ENCODE data around the gene IL4I1. TPM values are rescaled to one million over a fixed set of nuclear protein-coding genes. Genes with fewer than 3 reads are reported as not detected.

The IL4I1 gene
- total and polyA plus RNA-seq, 3 experiments from 2014 or later, result 13.1 to 39.1 (median 35.6) TPM

DNA sequence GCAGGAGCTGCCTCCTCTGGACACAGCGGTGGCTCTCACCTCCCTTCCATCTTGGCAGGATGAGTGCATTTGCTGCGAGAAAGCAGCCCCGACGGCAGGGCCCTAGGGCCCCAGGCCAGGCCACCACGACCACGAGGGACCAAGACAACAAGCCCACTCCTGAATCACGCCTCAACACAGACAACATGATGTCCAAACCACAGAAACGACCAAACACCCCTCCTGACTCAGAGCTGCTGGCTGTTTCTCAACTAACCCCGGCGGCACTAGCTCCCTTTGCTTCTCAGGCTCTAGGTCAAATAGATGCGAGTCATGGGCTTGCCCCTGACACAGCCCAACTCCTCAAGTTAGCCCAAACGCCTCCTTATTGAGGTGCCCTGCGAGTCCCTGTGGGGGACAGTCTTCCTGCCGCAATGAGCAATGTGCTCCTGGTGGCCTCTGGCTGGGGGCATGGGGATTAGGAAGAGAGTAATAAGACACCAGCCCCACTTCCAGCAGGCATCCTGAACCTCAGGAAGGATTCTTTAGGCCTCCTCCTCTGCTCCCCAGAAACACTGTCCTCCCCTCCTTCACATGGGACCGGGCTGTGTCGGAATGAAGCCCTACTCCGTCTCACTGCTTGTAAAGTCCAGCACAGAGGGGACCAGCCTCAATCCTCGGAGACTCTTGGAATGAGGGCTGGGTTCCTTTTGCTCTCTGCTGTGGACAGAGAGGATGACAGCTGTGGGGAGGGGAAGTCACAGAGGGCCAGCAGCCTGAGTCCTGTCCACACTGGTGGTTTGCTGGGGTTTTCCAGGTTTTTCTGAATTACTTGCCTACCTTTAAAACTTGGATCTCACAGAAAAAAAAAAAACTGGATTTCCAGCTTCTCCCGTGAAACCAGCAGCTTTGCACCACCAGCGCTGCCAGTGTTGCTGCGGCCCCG lies 25.4 kb upstream of the IL4I1 start:
- no peak for DNase-seq
- no peaks in the 10 kb centered on the region for H3K9me3 Mint-ChIP-seq
- Histone ChIP-seq H3K27ac (ENCODE audit: low read depth, low read length) (no peak overlapping the region), H3K27me3 (ENCODE audit: insufficient read depth, low read length, poor library complexity, severe bottlenecking) (no peaks in the 10 kb centered on the region), H3K9me3 (ENCODE audit: low read length) (no peaks in the 10 kb centered on the region), H3K4me3 (ENCODE audit: low read length) (no peak overlapping the region), H3K4me1 (ENCODE audit: insufficient read depth, low read length) (peaks cover 9% of the 10 kb centered on the region), H3K36me3 (ENCODE audit: insufficient read depth, low read length) (peaks cover 36% of the 10 kb centered on the region)
- CTCF ChIA-PET, result no interaction called here
- no peaks in the 10 kb centered on the region for H3K27me3 Mint-ChIP-seq
- H3K27ac Mint-ChIP-seq, result peak overlapping the region in 4 of 8 donors; percentile 35 to 78 (median 66)
- H3K4me3 Mint-ChIP-seq, result no peak overlapping the region
- H3K36me3 Mint-ChIP-seq, result peaks cover 0 to 78% (median 10%) of the 10 kb centered on the region in 3 donors
- peaks cover 25 to 64% (median 30%) of the 10 kb centered on the region in 3 donors for H3K4me1 Mint-ChIP-seq
- POLR2A ChIA-PET, result no interaction called here

DNA sequence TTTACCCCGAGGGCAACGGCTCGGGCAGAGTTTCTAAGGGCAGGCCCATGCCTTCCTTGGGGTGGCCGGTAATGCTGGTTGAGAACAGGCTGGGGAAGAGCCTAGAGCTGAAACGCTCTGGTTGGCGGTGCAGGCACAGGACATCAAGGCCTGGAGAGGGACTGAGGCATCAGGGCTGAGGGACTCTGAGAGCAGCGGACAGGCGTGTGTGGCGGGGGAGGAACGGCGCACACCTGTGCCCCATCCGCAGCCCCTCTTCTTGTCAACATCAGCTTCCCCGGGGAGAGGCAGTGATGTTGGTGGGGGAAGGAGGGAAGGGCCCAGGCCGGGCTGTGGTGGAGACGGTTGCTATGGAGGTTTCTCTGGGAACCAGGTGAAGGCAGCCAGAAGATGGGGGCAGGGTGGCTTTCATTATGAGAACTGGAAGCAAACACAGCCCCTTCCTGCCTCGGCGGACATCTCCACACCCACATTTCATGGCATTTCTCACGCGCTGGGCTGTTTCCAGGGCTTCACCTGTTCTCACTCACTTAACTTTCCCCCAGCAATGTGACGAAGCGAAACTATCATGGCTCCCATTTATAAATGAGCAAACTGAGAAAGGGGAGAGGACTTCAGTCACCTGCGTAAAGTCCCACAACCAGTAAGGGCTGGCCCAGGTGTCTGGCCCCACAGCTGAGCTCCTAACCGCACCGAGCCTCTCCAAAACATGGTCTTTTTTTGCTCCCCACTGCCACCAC lies 24.1 kb upstream of the IL4I1 start:
- peaks cover 23 to 62% (median 29%) of the 10 kb centered on the region in 3 donors for H3K4me1 Mint-ChIP-seq

DNA sequence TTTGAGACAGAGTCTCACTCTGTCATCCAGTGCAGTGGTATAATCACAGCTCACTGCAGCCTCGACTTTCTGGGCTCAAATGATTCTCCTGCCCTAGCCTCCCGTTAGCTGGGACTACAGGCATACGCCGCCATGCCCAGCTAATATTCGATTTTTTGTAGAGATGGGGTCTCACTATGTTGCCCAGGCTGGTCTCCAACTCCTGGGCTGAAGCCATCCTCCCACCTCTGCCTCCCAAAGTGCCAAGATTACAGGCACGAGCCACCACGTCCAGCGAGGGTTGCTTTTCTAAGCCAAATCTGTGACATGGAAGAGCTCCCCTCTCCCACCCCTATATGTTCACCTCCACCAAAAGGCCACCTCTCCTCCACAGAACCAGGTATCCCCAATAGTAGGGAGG lies 21.4 kb upstream of the IL4I1 start:
- peak overlapping the region in 2 of 8 donors; percentile 43 to 46 for H3K27ac Mint-ChIP-seq
- no peak for DNase-seq
- H3K4me1 ChIP-seq (ENCODE audit: insufficient read depth, low read length), result no peaks in the 10 kb centered on the region
- ChIA-PET CTCF (interaction anchor here (1.6 kb wide), 1 partner anchor 9 kb away, joined by 4 read pairs; no protein-coding TSS in a partner anchor), POLR2A (no interaction called here)
- H3K4me1 Mint-ChIP-seq, result peaks cover 21 to 51% (median 33%) of the 10 kb centered on the region in 3 donors
- H3K27me3 ChIP-seq (ENCODE audit: insufficient read depth, low read length, poor library complexity, severe bottlenecking), result no peaks in the 10 kb centered on the region
- H3K27ac ChIP-seq (ENCODE audit: low read depth, low read length), result no peak overlapping the region
- H3K9me3 Mint-ChIP-seq, result no peaks in the 10 kb centered on the region
- H3K9me3 ChIP-seq (ENCODE audit: low read length), result no peaks in the 10 kb centered on the region
- H3K27me3 Mint-ChIP-seq, result no peaks in the 10 kb centered on the region
- no peak overlapping the region for H3K4me3 Mint-ChIP-seq
- peaks cover 0 to 83% (median 16%) of the 10 kb centered on the region in 3 donors for H3K36me3 Mint-ChIP-seq
- no peak overlapping the region for H3K4me3 ChIP-seq (ENCODE audit: low read length)
- peaks cover 27% of the 10 kb centered on the region for H3K36me3 ChIP-seq (ENCODE audit: insufficient read depth, low read length)

More for the DNA sequence above, 24.1 kb upstream of the IL4I1 start:
- no peaks in the 10 kb centered on the region for H3K9me3 ChIP-seq (ENCODE audit: low read length)
- no peak for DNase-seq
- peak overlapping the region in 1 of 7 donors; percentile 37 for H3K4me3 Mint-ChIP-seq
- POLR2A ChIA-PET, result no interaction called here
- H3K4me1 ChIP-seq (ENCODE audit: insufficient read depth, low read length), result peaks cover 4% of the 10 kb centered on the region
- H3K27me3 Mint-ChIP-seq, result no peaks in the 10 kb centered on the region
- H3K9me3 Mint-ChIP-seq, result no peaks in the 10 kb centered on the region
- no peaks in the 10 kb centered on the region for H3K27me3 ChIP-seq (ENCODE audit: insufficient read depth, low read length, poor library complexity, severe bottlenecking)
- CTCF ChIA-PET, result no interaction called here
- H3K36me3 ChIP-seq (ENCODE audit: insufficient read depth, low read length), result peaks cover 38% of the 10 kb centered on the region
- H3K27ac Mint-ChIP-seq, result peak overlapping the region in 1 of 8 donors; percentile 17
- H3K36me3 Mint-ChIP-seq, result peaks cover 0 to 81% (median 9%) of the 10 kb centered on the region in 3 donors
- no peak overlapping the region for H3K4me3 ChIP-seq (ENCODE audit: low read length)
- H3K27ac ChIP-seq (ENCODE audit: low read depth, low read length), result no peak overlapping the region

DNA sequence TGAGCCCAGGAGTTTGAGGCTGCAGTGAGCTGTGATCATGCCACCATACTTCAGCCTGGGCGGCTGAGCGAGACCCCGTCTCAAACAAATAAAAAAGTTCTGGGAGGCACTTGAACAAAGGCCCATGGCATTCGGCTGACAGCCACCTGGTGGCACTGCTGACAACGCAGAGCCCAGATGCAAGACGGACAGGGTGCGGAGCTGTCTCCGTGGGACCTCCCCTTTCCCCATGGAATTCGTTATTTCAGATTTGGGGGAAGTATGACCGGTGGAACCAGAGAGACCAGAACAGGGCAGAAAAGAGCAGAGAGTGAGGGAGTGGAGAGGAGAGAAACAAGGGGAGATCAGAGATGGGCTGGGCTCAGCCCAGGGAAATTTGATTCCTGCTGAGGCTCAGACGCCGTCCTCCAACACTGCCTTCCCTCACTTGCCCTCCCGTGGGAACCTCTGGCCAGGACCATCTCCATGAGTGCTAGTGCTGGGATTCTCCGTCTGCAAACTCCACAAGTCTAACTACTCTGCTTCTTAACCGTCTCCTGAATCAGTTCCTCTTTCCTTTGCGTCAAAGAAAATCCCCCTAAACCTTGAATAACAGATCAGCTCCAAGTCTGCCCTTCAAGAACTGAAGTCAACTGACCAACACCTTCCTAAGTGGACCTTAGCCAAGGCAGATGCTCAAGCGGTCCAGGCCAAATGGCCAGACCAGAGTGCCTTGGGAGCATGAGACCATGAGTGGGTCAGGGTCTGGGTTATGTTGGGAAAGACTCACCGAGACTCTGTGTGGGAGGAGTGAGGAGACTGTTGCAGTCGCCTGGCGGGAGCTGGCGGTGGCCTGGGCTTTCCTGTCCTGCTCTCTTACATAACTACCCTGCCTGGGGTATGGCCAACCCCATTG lies 20.4 kb upstream of the IL4I1 start:
- Mint-ChIP-seq H3K27ac (peak overlapping the region in 5 of 8 donors; percentile 17 to 87 (median 39)), H3K9me3 (no peaks in the 10 kb centered on the region), H3K4me3 (no peak overlapping the region), H3K36me3 (peaks cover 0 to 83% (median 16%) of the 10 kb centered on the region in 3 donors), H3K4me1 (peaks cover 19 to 50% (median 34%) of the 10 kb centered on the region in 3 donors), H3K27me3 (no peaks in the 10 kb centered on the region)
- no peak overlapping the region for H3K4me3 ChIP-seq (ENCODE audit: low read length)
- H3K9me3 ChIP-seq (ENCODE audit: low read length), result no peaks in the 10 kb centered on the region
- no peak for DNase-seq
- no peak overlapping the region for H3K27ac ChIP-seq (ENCODE audit: low read depth, low read length)
- no peaks in the 10 kb centered on the region for H3K27me3 ChIP-seq (ENCODE audit: insufficient read depth, low read length, poor library complexity, severe bottlenecking)
- H3K36me3 ChIP-seq (ENCODE audit: insufficient read depth, low read length), result peaks cover 27% of the 10 kb centered on the region
- ChIA-PET POLR2A (interaction anchor here (0.6 kb wide), 1 partner anchor 165 kb away, joined by 9 read pairs; no protein-coding TSS in a partner anchor), CTCF (interaction anchor here (1.6 kb wide), 1 partner anchor 8 kb away, joined by 4 read pairs; no protein-coding TSS in a partner anchor)
- H3K4me1 ChIP-seq (ENCODE audit: insufficient read depth, low read length), result no peaks in the 10 kb centered on the region

DNA sequence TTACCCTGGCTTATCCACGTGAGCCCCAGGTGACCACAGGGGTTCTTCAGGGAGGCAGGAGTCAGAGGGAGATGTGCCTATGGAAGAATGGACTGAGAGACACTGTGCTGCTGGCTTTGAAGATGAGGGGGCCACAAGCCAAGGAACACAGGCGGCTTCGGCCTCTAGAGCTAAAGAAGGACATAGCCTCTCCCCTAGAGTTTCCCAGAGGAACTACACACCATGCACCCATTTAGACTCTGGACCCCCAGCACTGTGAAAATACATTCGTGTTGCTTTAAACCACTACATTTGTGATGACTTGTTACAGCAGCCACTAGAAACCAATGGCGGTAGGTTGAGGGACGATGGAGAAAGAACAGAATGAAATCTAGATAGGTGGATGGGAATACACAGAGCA lies 18.6 kb upstream of the IL4I1 start:
- Histone ChIP-seq H3K9me3 (ENCODE audit: low read length) (no peaks in the 10 kb centered on the region), H3K4me1 (ENCODE audit: insufficient read depth, low read length) (peaks cover 10% of the 10 kb centered on the region), H3K27ac (ENCODE audit: low read depth, low read length) (no peak overlapping the region), H3K4me3 (ENCODE audit: low read length) (no peak overlapping the region), H3K36me3 (ENCODE audit: insufficient read depth, low read length) (peaks cover 18% of the 10 kb centered on the region), H3K27me3 (ENCODE audit: insufficient read depth, low read length, poor library complexity, severe bottlenecking) (no peaks in the 10 kb centered on the region)
- Mint-ChIP-seq H3K4me3 (no peak overlapping the region), H3K27me3 (no peaks in the 10 kb centered on the region), H3K9me3 (no peaks in the 10 kb centered on the region), H3K27ac (peak overlapping the region in 6 of 8 donors; percentile 14 to 76 (median 58)), H3K36me3 (peaks cover 0 to 76% (median 15%) of the 10 kb centered on the region in 3 donors), H3K4me1 (peaks cover 24 to 45% (median 40%) of the 10 kb centered on the region in 3 donors)
- CTCF ChIA-PET, result no interaction called here
- POLR2A ChIA-PET, result no interaction called here
- DNase-seq, result no peak

DNA sequence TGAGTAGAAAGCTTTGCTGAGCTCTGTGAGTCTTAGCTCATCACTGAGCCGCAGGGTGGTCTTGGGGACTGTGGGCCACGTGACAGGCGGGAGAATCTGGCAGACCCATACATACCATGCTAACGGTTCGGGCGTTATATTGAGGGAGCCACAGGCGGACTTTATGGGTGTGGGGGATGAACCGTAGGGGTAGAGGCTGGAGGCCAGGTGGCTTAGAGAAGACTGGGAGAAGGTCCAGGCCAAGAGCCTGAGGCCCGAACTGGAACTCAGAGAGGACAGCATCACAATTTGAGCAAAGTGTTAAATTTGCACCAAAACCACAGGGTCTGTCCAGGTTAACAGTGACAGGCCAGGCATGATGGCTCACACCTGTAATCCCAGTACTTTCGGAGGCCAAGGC lies 17.0 kb upstream of the IL4I1 start:
- Mint-ChIP-seq H3K27ac (peak overlapping the region in 5 of 8 donors; percentile 57 to 88 (median 78)), H3K4me3 (no peak overlapping the region), H3K27me3 (no peaks in the 10 kb centered on the region), H3K4me1 (peaks cover 19 to 36% (median 35%) of the 10 kb centered on the region in 3 donors), H3K36me3 (peaks cover 0 to 80% (median 11%) of the 10 kb centered on the region in 3 donors), H3K9me3 (no peaks in the 10 kb centered on the region)
- peaks cover 10% of the 10 kb centered on the region for H3K4me1 ChIP-seq (ENCODE audit: insufficient read depth, low read length)
- no peaks in the 10 kb centered on the region for H3K9me3 ChIP-seq (ENCODE audit: low read length)
- no peak for DNase-seq
- ChIA-PET POLR2A (no interaction called here), CTCF (interaction anchor here (0.9 to 1.0 kb wide), 2 partner anchors 11 to 15 kb away, joined by 3 to 4 read pairs; partner anchors contain the start of genes ATF5 and NUP62)
- H3K4me3 ChIP-seq (ENCODE audit: low read length), result no peak overlapping the region
- H3K27me3 ChIP-seq (ENCODE audit: insufficient read depth, low read length, poor library complexity, severe bottlenecking), result no peaks in the 10 kb centered on the region
- H3K27ac ChIP-seq (ENCODE audit: low read depth, low read length), result no peak overlapping the region
- H3K36me3 ChIP-seq (ENCODE audit: insufficient read depth, low read length), result peaks cover 20% of the 10 kb centered on the region

DNA sequence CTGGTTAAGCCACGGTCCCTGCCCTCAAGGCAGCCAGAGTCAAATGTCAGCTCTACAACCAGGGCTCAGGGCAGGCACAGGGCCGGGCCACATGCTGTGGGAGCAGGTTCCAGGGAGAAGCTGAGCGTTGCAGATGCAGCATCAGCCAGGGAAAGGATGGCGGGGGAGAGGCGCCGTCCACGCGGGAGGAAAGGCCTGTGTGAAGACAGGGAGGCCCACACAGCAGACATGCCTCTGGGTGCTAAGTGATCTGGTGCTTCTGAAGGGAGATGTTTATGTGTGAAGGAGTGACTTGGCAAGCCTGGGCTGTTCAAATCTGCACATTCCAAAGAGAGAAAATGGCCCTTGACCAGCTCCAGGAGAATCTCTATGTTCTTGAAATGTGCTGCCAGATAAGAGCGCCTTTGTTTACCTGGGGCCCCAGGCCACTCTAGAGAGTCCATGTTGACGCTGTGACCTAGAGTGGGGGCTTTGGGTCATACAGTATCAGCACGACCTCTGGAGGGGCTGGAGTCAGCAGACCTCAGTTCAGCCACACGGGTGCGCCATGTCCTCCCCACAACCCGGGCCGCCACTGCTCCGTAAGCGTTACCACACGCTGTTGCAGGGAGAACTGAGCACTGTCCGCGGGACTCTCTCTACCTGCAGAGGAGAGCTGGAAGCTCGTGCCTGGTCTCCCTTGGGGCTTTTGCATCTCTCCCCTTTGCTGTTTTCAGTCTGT lies 16.4 kb upstream of the IL4I1 start:
- Histone ChIP-seq H3K27ac (ENCODE audit: low read depth, low read length) (no peak overlapping the region), H3K4me3 (ENCODE audit: low read length) (no peak overlapping the region), H3K9me3 (ENCODE audit: low read length) (no peaks in the 10 kb centered on the region), H3K27me3 (ENCODE audit: insufficient read depth, low read length, poor library complexity, severe bottlenecking) (no peaks in the 10 kb centered on the region), H3K36me3 (ENCODE audit: insufficient read depth, low read length) (peaks cover 17% of the 10 kb centered on the region), H3K4me1 (ENCODE audit: insufficient read depth, low read length) (peaks cover 10% of the 10 kb centered on the region)
- Mint-ChIP-seq H3K4me1 (peaks cover 17 to 35% (median 32%) of the 10 kb centered on the region in 3 donors), H3K4me3 (no peak overlapping the region), H3K9me3 (no peaks in the 10 kb centered on the region), H3K36me3 (peaks cover 0 to 81% (median 11%) of the 10 kb centered on the region in 3 donors), H3K27me3 (no peaks in the 10 kb centered on the region), H3K27ac (peak overlapping the region in 5 of 8 donors; percentile 27 to 79 (median 58))
- ChIA-PET CTCF (interaction anchor here (1.0 kb wide), 1 partner anchor 16 kb away, joined by 3 read pairs; the partner anchor contains the start of genes ATF5 and NUP62), POLR2A (no interaction called here)
- DNase-seq, result no peak
